Ovary (tissue), 9 donors: ENCODE measurements around the gene TIMP2. TPM values are rescaled to one million over a fixed set of nuclear protein-coding genes. Genes with fewer than 3 reads are reported as not detected.
A peak's percentile ranks its signal among the peaks of the same experiment; 100 is the strongest.

ENCODE experiments used
- DNase-seq, 5 donors: peaks; one replicate each; pipeline ENCODE4 v3.0.0-alpha.2; 2019 to 2020
- H3K27ac ChIP-seq, 2 donors: fragments of 200-600 bp; one replicate each; pipeline versions ENCODE4 v1.5.1 to v1.8.0; 2019 to 2022
- H3K27me3 ChIP-seq: fragments of 200-600 bp; one replicate; pipeline ENCODE4 v1.8.0; 2022
- H3K36me3 ChIP-seq: fragments of 200-600 bp; sonication (generic); one replicate; pipeline ENCODE4 v1.5.1; 2019
- H3K4me1 ChIP-seq: one replicate; pipeline ENCODE4 v1.8.1; 2013; ENCODE audit warnings: mild to moderate bottlenecking, moderate library complexity; ENCODE audit not compliant: insufficient read depth
- H3K4me3 ChIP-seq: fragments of 200-600 bp; sonication (generic); one replicate; pipeline ENCODE4 v1.5.1; 2017
- H3K9me3 ChIP-seq, 2 donors: fragments of 200-600 bp in 1 of 2; sonication (generic) in 1 of 2; one replicate each; pipeline versions ENCODE4 v1.5.1 to v1.8.1; 2013 to 2019; ENCODE audit warnings: mild to moderate bottlenecking in 1 of 2, moderate library complexity in 1 of 2
- CTCF ChIP-seq, 3 donors: fragments of 450-650 bp in 2 of 3; fragments of 200-600 bp in 1 of 3; IDR thresholded peaks; one replicate each; pipeline versions ENCODE4 v1.5.1 to v1.8.0; 2016 to 2022; ENCODE audit warnings: antibody characterized with exemption in 3 of 3, mild to moderate bottlenecking in 1 of 3
- EP300 ChIP-seq: sonication (generic); formaldehyde crosslinking; IDR thresholded peaks from one replicate; pipeline ENCODE4 v1.6.1; 2017; ENCODE audit warnings: antibody characterized with exemption
- POLR2A ChIP-seq: fragments of 450-650 bp; IDR thresholded peaks from one replicate; pipeline ENCODE4 v1.6.1; 2017; ENCODE audit warnings: antibody characterized with exemption, mild to moderate bottlenecking, moderate library complexity
- WGBS, 3 donors: extraction: QIAGEN DNeasy Blood & Tissue Kit in 1 of 3; methylation state at CpG; one replicate each; pipeline versions ENCODE4 v1.1.5 to v1.1.7; 2013 to 2017; 5-methylcytosine and 5-hydroxymethylcytosine counted together
- intact Hi-C, 4 donors: fragments of 100-400 bp; cut with DNase I; formaldehyde crosslinking; loops; one replicate each; pipeline versions ENCODE4 v1.11.0 to v1.15.1; 2022 to 2023
- polyA plus RNA-seq, 2 donors: library from polyadenylated mRNA; stranded (reverse); fragments of 200-250 nt in 1 of 2; fragments of 350-450 nt in 1 of 2; fragmentation: Illumina TruSeq in 1 of 2; extraction: RNeasy Lipid Tissue Mini Kit (QIAGEN cat#74804) in 1 of 2; gene quantifications; one replicate each; pipeline ENCODE4 v1.2.3, GENCODE V29; 2013 to 2014
- total RNA-seq, 7 donors: library from RNA; depleted of rRNA in 2 of 7; stranded (reverse); fragments of >200 nt in 2 of 7; fragmentation: NEBNext Ultra II Directional in 3 of 7; extraction: Animal tissue kit (Norgen Biotek cat#: 25700) in 3 of 7; gene quantifications; one replicate each; pipeline versions ENCODE4 v1.1.0 to v1.2.4, GENCODE V29; 2016 to 2023
- donor health status: DM: no; HTN: no; CAD: no; lungs with moderate emphysema.
- donor health status: DM: no; HTN: no; CAD: no.
- donor health status: Bipolar disorder and iron deficiency.
- donor health status: DM: yes; HTN: yes; CAD: no.
- donor health status: DM: no; HTN: no; CAD: no.
- donor health status: DM: yes; HTN: yes; CAD: no.

TIMP2 gene
- total and polyA plus RNA-seq, 9 donors = 221 to 1,422 (median 693) TPM

- DNase-seq = no peak
- TF ChIP-seq EP300 (no peak), CTCF (IDR thresholded peaks at IDR 0.05) (no peak), POLR2A (no peak)
- Histone ChIP-seq H3K9me3 (no peaks in the 10 kb centered on the region), H3K27me3 (no peaks in the 10 kb centered on the region), H3K27ac (peak overlapping the region in 1 of 2 donors; percentile 34), H3K4me3 (no peak overlapping the region), H3K4me1 (peaks cover 55% of the 10 kb centered on the region), H3K36me3 (no peaks in the 10 kb centered on the region)
- intact Hi-C loops = loop anchor here in 3 of 4 donors (5.0 to 10.0 kb wide), 2 partner anchors 38 to 54 kb away; partner anchors contain the start of gene LGALS3BP (in 2 of the 3)
- WGBS, 3 donors = 38 to 54% (median 40%) methylated on average over 8 of the region's 8 CpGs
Observed at GRCh38 chr17:78920528-78920927, 4.7 kb downstream of the TIMP2 start.

GRCh38 chr17:78919861-78920450 lies 5.2 kb downstream of the TIMP2 start:
- no peaks in the 10 kb centered on the region for H3K27me3 ChIP-seq
- intact Hi-C loops = loop anchor here in 3 of 4 donors (5.0 to 10.0 kb wide), 2 partner anchors 38 to 55 kb away; partner anchors contain the start of gene LGALS3BP (in 2 of the 3)
- peak overlapping the region; percentile 8 to 16 for H3K27ac ChIP-seq
- peak in 2 of 5 donors; percentile 25 to 34 for DNase-seq
- H3K9me3 ChIP-seq = no peaks in the 10 kb centered on the region
- peaks cover 55% of the 10 kb centered on the region for H3K4me1 ChIP-seq
- H3K36me3 ChIP-seq = no peaks in the 10 kb centered on the region
- no peak for TF ChIP-seq EP300
- no peak for TF ChIP-seq POLR2A
- no peak for TF ChIP-seq CTCF (IDR thresholded peaks at IDR 0.05)
- WGBS, 3 donors = 26 to 40% (median 32%) methylated on average over 18 to 20 of the region's 20 CpGs
- peak overlapping the region; percentile 10 for H3K4me3 ChIP-seq

GRCh38 chr17:78918979-78919378 lies 6.2 kb downstream of the TIMP2 start:
- 59 to 61% (median 60%) methylated on average over 14 of the region's 14 CpGs for WGBS, 3 donors
- peaks cover 55% of the 10 kb centered on the region for H3K4me1 ChIP-seq
- intact Hi-C loops = no loop called here
- H3K27ac ChIP-seq = peak overlapping the region in 1 of 2 donors; percentile 19
- H3K4me3 ChIP-seq = no peak overlapping the region
- TF ChIP-seq CTCF (IDR thresholded peaks at IDR 0.05) (no peak), POLR2A (no peak), EP300 (no peak)
- no peaks in the 10 kb centered on the region for H3K9me3 ChIP-seq
- H3K27me3 ChIP-seq = no peaks in the 10 kb centered on the region
- no peaks in the 10 kb centered on the region for H3K36me3 ChIP-seq
- DNase-seq = peak in 2 of 5 donors; percentile 40 to 46

- Histone ChIP-seq H3K4me1 (peaks cover 50% of the 10 kb centered on the region), H3K4me3 (no peak overlapping the region), H3K27ac (peak overlapping the region in 1 of 2 donors; percentile 8), H3K27me3 (no peaks in the 10 kb centered on the region), H3K36me3 (no peaks in the 10 kb centered on the region), H3K9me3 (no peaks in the 10 kb centered on the region)
- peak in 1 of 5 donors; percentile 36 for DNase-seq
- intact Hi-C loops = no loop called here
- TF ChIP-seq CTCF (IDR thresholded peaks at IDR 0.05) (no peak), EP300 (no peak), POLR2A (no peak)
- 41 to 54% (median 47%) methylated on average over 21 of the region's 21 CpGs for WGBS, 3 donors
Observed at GRCh38 chr17:78917451-78918275, 7.5 kb downstream of the TIMP2 start.
